Hematopoietic multipotent progenitor cell treated with erythropoietin and hydrocortisone succinate and interleukin-3 and kit ligand, for 17 days (in vitro differentiated cells): ENCODE data around the gene RABL6.
"Not testable (repeated sequence)": the region's sequence is repeated elsewhere in the genome, so short reads cannot be mapped to it uniquely, and the experiment has no call there.

Experiments used
- DNase-seq: peaks from one replicate; pipeline ENCODE4 v3.0.0-alpha.2; 2015; ENCODE audit warnings: low spot score

RABL6 gene

DNA sequence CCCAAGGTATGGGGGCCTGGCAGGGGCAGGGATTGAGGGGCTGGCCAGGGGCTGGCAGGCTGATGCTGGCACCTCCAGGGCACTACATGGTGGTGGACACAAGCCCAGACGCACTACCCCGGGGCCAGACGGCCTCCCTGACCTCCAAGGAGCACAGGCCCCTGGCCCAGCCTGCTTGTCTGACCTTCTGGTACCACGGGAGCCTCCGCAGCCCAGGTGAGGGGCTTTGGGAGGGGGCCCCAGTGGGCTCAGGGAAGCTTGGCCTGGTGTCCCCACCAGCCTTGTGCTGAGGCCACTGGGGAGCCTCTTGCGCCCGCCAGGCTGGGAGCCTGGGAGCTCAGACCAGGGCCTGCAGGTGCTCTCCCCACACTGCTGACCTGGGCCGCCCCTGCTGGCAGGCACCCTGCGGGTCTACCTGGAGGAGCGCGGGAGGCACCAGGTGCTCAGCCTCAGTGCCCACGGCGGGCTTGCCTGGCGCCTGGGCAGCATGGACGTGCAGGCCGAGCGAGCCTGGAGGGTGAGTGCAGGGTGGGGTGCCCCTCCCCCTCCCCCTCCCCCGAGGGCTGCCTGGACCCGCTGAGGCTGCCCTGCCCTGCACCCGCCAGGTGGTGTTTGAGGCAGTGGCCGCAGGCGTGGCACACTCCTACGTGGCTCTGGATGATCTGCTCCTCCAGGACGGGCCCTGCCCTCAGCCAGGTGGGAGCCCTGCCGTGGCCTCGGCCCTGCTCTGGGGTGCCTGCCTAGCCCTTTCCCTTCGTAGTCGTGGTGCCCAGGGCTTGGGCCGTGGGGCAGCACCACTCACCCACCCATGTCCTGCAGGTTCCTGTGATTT lies 50.0 kb downstream of the RABL6 start:
- DNase-seq = no peak

DNA sequence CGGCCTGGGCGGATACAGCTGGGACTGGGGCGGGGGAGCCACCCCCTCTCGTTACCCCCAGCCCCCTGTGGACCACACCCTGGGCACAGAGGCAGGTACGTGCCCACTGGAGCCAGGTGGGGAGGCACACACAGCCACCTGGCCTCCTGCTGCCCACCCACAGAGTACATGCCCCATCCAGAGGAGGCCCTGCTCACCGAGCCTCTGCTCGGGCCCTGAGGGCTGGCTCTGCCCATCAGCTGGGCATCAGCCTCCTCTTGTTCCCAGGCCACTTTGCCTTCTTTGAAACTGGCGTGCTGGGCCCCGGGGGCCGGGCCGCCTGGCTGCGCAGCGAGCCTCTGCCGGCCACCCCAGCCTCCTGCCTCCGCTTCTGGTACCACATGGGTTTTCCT lies 50.7 kb downstream of the RABL6 start:
- no peak for DNase-seq

DNA sequence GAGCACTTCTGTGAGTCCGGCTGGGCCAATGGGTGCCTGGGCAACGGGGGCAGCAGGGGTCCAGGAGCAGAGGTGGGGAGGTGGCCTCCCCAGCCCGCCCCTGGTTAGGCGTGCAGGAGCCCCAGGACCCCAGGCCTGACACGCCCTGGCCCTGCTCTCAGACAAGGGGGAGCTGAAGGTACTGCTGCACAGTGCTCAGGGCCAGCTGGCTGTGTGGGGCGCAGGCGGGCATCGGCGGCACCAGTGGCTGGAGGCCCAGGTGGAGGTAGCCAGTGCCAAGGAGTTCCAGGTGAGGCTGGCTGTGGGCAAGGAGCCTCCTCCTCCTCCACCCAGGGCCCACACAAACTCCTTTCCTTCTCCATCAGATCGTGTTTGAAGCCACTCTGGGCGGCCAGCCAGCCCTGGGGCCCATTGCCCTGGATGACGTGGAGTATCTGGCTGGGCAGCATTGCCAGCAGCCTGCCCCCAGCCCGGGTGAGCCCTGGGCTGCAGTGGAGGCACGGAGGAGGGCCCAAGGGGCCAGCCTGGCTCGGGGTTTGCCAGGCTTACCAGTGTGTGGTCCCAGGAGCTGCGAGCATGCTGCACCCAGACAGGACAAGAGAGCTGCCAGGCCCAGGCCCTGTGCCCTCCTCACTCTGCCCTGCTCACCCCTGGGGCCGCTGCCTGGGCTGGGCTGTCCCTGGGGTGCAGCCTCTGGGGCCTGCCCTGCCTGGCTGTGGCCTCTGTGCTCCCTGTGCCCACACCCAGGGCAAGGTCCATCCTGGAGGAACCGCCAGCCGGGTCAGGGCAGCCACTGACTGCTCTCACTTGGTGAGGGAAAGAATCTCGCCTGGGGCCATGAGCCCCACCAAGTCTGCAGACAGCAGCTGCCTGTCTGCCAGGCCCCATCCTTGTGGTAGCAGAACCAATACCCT lies 51.4 kb downstream of the RABL6 start:
- no peak for DNase-seq

DNA sequence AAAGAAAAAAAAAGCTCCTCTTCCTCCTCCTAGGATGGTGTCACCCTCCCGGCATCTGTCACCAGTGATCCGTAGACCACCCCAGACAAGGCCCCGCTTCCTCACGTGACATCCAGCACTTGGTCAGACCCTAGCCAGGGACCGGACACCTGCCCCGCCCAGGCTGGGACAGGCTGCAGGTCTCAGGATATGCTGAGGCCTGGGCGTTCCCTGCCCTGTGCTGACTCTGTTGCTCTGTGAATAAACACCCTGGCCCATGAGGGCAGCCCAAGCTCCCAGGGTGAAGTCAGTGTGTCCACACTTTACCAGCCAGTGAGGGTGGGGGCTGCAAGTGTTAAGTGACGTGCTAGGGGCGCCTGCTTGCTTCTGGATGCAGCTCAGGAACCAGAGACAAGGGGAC lies 52.8 kb downstream of the RABL6 start:
- no peak for DNase-seq

DNA sequence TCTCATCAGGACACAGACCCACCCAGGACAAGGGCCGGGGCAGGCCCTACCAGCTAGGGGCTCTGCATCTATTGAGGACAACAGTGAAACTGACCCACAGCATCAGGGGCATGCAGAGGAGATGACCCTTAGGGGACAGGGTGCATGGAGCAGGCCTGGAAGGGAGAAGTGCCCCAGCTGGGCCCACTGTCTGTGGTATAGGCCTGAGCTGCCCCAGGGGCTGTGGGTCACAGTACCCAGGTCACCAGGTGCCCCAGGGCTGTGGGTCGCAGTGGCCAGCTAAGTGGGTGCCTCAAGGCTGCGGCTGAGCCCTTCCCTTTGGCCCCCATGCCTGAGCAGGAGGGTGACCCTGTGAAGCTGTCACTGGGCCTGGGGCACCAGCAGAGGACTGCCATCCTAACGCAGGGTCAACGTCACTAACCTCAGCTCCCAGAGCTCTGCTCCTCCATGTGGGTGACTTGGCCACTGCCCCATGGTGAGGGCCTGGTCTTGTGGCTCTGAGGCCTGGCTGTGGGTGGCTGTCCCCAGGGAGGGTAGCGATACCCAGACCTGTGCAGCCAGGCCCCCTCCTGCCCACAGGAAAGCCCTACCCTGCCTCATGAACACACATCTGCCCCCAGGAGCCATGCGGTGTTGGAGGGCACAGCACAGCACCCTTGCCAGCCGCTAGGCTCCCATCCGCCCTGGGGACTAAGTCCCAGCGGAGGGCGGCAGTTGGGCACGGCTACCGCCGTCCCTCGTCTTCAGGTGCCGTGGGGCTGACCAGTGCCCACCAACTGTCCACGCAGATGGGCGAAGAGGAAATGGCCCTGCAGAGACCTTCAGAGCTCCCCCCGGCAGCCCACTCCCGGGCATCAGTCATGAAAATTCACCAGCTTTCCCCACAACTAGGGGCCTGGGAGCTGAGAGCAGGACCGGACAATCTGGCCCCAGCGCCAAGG lies 53.5 kb downstream of the RABL6 start:
- no peak for DNase-seq

DNA sequence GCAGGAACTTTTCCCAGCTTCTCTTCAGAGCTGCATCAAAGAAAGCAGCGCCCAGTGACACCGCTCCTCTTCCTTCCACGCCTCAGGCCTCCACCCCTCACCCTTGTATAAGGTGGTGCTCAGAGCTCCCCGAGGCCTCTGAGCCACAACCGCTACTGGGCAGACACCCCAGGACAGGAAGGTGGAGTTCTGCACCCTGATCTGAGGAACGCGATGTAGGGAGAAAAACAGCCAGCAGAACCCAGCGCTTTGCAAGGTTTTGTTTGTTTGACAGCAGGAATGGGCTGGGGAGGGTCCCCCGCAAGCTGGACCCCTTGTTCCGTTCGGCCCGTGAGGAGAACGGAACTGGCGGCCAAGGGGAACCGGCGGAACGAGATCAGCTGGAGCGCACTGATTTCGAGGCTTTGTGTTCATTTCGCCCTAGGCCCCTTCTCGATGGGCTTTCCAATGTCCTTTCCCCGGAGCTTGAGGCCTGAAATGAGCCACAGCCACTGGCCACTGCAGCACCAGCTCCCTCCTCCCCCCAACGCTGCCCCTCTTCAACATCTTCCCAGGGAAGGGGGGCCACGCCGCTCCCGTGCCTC lies 54.2 kb downstream of the RABL6 start:
- no peak for DNase-seq

DNA sequence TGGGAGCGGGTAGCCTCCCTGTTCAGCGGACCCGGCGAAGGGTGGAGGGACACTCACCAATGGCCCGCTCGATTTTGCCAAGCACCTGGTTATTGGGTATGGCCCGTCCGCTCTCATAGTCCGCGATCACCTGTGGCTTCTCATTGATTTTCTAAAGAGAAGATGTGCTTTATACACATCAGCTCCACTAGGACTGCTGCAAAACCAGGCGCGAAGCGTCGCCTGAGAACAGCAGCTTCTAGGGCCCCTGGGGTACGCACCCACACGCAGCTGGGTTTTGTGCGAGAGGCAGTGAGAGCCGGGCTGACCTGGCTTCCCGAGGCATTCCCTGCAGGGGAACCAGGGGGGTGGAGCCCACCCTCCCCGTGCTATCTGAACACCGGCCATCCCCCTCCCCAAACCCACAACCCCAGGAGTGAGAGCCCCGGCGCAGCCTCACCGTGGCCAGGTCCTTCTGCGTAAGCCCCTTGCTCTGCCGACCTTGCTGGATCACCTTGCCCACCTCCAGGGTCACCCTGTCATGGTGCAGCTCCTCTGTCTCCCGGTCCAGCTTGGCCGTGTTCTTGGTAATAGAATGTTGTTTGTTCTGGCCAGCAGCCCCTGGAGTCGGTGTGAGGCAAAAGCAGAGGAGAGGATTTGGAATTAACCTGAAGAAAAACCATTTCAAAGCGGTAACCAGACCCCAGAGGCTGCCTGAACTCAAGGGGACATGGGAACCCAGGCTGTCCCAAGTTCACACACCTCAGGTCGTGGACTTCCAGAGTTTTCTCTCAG lies 55.3 kb downstream of the RABL6 start:
- no peak for DNase-seq

DNA sequence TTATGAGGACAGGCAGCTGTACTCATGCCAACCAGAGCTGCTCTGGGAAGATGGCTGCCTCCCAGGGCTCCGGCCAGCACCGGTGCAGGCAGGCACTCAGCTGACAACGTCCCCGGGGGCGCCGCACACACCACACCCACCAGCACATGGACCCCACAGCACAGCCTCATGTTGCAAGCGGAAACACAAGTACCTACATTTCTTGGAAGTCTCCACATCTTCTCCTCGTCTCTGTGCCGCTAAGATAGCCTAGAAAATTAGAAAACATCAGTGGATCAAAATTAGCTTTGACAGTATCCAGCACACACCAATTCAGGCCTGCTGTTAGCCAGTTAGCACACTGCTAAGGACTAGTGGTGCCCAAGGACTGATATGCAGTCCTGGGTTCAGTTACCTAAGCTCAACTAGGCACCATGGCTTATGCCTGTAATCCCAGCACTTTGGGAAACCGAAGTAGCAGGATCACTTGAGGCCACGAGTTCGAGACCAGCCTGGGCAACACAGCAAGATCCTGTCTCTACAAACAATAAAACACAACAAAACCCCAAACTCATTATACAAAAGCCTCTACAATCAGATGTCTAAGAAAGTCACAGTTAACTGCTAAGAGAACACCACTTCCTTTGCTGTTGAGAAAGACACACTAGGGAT lies 56.0 kb downstream of the RABL6 start:
- DNase-seq = no peak

DNA sequence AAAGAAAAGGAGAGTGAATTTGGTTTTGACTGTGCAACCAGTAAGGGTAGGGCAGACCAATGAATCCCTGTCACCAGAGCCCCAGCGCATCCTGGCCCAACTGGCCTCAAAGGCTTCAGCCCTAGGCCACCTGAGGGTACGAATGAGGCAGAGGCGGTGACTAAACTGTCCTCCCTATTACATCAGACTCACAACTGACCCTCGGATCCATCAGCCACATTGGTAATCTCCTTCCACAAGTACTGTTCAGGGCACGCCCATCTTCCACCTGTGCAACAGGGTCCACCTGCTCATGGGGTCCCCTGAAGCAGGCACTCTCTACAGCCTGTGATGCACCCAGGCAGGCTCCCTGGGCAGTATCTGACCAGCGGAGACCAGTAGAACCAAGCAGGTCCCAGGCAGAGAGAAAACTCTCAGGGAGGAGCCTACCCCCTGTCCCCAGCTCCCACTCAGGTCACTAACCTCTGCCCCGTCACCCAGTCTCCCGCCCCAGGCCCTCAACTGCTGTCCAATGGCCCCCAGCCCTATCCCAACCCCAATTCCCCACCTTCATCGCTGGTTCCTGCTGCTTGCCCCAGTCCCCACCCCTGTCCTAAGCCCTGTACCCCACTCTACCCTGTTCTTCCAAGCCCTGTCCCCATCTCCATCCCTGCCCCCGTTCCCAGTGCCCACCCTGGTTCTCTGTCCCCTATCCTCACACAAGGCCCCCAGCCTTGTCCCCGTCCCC lies 57.5 kb downstream of the RABL6 start:
- no peak for DNase-seq

DNA sequence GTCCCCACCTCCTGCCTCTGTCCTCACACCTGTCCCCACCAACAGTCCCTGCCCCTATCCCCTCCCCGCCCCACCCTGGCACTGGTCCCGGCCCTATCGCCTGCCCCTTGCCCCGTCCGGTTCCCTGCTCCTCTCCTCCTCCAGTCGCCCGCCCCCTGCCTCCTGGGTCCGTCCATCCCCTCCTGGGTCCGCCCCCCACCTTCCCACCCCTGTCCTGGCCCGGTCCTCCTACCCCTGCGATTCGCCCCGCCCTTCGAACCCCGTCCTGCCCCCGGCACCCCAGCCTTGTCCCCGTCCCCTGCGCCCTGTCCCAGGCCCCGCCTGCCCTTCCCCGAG lies 58.0 kb downstream of the RABL6 start:
- DNase-seq = no peak

DNA sequence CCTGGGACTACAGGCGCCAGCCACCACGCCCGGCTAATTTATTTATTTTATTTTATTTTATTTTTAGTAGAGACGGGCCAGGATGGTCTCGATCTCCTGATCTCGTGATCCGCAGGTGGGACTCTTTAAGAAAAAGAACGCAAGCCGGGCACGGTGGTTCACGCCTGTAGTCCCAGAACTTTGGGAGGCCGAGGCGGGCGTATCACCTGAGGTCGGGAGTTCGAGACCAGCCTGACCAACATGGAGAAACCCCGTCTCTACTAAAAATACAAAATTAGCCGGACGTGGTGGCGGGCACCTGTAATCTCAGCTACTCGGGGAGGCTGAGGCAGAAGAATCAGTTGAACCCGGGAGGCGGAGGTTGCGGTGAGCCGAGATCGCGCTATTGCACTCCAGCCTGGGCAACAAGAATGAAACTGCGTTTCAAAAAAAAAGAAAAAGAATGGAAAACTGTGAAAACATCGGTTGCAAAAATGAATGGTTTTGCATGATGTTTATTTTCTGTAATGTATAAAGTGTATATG lies 59.2 kb downstream of the RABL6 start:
- DNase-seq = not testable (repeated sequence)

DNA sequence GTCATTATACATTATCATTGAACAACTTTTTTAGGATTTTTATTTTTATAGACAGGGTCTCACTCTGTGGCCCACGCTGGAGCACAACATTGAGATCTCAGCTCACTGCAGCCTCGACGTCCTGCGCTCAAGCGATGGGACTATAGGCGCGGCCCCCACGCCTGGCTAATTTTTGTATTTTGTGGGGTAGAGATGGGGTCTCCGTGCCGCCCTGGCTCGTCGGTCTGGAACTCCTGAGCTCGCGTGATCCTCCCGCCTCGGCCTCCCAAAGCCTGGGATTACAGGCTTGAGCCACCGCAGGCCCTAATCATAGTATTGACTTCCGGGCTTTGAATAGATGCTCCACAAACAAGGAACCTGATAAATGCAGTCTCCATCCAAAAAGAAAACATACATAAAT lies 59.7 kb downstream of the RABL6 start:
- DNase-seq = no peak

DNA sequence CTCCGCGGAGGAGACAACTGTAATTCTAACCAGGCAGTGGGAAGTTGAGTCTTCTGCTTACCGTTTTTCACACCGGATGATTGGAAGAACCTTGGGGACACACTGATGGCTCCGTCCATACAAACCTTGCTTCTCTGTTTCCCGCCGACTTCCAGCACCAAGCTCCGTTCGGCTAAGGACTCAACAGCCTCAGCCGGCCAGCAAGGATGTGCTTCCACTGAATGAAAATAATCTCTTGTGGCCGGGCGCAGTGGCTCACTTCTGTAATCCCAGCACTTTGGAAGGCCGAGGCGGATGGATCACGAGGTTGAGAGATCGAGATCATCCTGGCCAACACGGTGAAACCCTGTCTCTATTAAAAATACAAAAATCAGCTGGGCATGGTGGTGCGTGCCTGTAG lies 60.2 kb downstream of the RABL6 start:
- DNase-seq = no peak

DNA sequence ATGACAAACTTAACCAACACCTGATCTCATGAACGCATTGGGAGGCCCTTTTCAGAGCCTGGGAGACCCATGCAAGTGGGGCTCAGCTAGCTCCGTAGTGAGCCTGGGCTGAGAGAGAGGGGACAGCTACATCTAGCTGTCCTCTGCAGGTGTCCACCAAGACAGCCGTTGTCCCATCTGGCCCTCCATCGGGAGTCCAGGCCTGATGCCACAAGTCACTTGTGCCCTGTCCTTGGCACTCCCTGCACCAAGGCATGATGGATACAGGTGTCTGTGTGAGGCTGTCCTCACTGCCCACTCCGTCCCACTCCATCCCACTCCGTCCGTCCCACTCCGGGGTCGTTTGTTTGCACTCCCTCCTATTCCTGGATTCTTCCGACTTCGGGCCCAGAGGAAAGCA lies 60.9 kb downstream of the RABL6 start:
- DNase-seq = no peak

DNA sequence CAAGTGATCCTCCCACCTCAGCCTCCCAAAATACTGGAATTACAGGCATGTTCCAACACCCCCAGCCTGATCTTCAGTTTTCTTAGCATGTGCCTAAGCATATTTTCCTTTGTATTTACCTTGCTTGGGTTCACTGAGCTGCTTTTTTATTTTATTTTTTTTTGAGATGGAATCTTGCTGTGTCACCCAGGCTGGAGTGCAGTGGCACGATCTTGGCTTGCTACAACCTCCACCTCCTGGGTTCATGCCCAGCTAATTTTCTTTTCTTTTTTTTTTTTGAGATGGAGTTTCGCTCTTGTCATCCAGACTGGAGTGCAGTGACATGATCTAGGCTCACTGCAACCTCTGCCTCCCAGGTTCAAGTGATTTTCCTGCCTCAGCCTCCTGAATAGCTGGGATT lies 61.9 kb downstream of the RABL6 start:
- DNase-seq = not testable (repeated sequence)

DNA sequence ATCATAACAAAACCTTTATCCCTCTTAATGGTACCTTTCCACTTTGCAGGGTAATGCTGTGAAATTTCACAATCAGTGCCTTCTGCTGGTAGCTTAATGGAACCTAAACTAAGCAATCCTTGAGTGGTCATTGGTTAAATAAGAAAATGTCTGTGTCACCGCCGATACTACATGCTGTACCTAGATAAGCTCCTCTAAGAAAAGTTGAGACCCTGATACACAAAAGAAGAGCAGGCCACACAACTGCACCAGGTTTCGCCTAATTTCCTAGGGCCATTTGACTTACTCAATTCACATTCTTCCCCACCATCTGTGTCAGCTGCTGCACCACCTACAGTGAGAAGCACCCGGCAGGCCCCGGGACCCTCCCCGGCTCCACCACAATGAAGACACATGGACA lies 67.4 kb downstream of the RABL6 start:
- no peak for DNase-seq

DNA sequence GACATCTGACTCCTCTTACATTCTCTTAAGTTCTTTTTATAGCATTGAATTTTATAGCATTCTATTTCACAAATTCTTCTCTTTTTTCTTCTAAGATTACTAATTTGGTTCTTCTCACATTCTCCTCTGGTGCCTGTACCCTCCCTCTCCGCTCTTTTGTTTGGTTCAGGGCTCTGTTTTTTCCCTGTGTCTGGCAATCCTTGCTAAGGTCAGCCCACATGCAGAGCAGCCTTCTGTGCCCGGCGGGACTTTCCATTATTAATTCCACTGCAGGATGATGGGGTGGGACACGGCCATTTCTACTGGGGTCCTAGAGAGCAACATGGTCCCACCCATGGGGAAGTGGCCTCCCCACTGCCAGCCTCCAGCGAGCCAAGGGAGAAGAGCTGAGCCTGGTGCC lies 68.7 kb downstream of the RABL6 start:
- no peak for DNase-seq

DNA sequence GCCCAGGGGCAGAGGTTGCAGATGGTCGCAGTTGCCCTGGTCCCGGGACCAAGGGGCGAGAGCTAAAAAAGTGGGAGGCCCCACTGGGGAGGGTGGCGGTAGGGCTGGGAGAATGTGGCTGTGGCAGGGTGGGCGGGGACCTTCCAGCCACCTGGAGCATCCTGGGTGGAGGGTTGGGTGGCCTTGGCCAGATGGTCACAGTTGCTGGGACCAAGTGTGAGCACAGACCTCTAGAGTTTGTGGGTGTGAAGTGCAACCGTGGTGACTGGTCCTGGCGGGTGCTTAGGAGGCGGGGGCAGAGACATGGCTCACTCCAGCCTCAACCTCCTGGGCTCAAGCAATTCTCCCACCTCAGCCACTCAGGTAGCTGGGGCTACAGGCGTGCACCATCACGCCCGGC lies 72.9 kb downstream of the RABL6 start:
- no peak for DNase-seq

DNA sequence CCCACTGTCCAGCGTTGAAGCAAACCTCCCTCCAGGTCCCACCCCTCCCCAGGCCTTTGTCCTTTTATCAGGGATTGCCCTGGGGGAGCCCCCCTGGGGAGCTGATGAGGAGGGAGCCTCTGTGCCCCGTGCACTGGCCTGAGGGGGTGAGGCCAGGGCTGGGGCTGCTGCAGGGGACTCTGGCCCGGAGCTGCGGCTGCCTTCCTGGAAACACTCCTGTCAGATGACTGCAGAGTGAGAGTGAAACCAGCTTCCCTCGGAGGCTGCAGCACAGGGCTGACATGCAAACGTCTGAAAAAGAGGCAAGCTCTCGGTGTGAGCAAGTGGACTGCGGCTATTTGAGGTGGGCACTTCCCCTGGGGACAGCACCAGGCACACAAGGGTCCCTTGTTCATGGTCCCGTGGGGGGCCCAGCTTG lies 74.0 kb downstream of the RABL6 start:
- DNase-seq = no peak
